Measurements from ENCODE around the gene ESRRA. TPM values are rescaled to one million over a fixed set of nuclear protein-coding genes. Genes with fewer than 3 reads are reported as not detected.
"Not testable (repeated sequence)": the region's sequence is repeated elsewhere in the genome, so short reads cannot be mapped to it uniquely, and the experiment has no call there.

The ESRRA gene
- total RNA-seq, 1 experiment from 2014 or later: 63.4 TPM

- Mint-ChIP-seq H3K9me3 (ENCODE audit: unreplicated experiment) (no peaks in the 10 kb centered on the region), H3K4me3 (ENCODE audit: unreplicated experiment) (peak overlapping the region; percentile 99), H3K27me3 (ENCODE audit: insufficient read depth, unreplicated experiment) (no peaks in the 10 kb centered on the region), H3K27ac (ENCODE audit: low read depth, unreplicated experiment) (peak overlapping the region; percentile 96), H3K4me1 (ENCODE audit: insufficient read depth, unreplicated experiment) (peaks cover 18% of the 10 kb centered on the region), H3K36me3 (ENCODE audit: insufficient read depth, unreplicated experiment) (peaks cover 44% of the 10 kb centered on the region)
- BruUV-seq (replicated peaks): TSS peak; percentile 32
- TF ChIP-seq CTCF (IDR thresholded peaks at IDR 0.05; ENCODE audit: unreplicated experiment): no peak
- CTCF ChIA-PET: interaction anchor here (0.6 to 2.3 kb wide), 3 partner anchors 26 to 243 kb away, joined by 4 to 6 read pairs (median 5); no protein-coding TSS in a partner anchor
- POLR2A ChIA-PET: interaction anchor here (0.7 to 3.6 kb wide), 5 partner anchors 11 to 80 kb away, joined by 3 to 32 read pairs (median 6); partner anchors contain the start of genes BAD, NUDT22, PRDX5 and TRMT112
- no peak for DNase-seq (ENCODE audit: unreplicated experiment)
- intact Hi-C loops (cut with micrococcal nuclease): no loop called here
Observed at GRCh38 chr11:64306563-64306875, 1.2 kb downstream of the ESRRA start.

GRCh38 chr11:64306876-64307622 lies 1.7 kb downstream of the ESRRA start:
- TF ChIP-seq CTCF (IDR thresholded peaks at IDR 0.05; ENCODE audit: unreplicated experiment): no peak
- POLR2A ChIA-PET: interaction anchor here (0.7 to 3.6 kb wide), 6 partner anchors 10 to 81 kb away, joined by 3 to 32 read pairs (median 6); partner anchors contain the start of genes BAD, NUDT22, PRDX5 and TRMT112
- CTCF ChIA-PET: interaction anchor here (0.6 to 2.3 kb wide), 4 partner anchors 25 to 242 kb away, joined by 3 to 6 read pairs (median 4); no protein-coding TSS in a partner anchor
- no peaks in the 10 kb centered on the region for H3K9me3 Mint-ChIP-seq (ENCODE audit: unreplicated experiment)
- H3K27ac Mint-ChIP-seq (ENCODE audit: low read depth, unreplicated experiment): peak overlapping the region; percentile 96
- H3K36me3 Mint-ChIP-seq (ENCODE audit: insufficient read depth, unreplicated experiment): peaks cover 45% of the 10 kb centered on the region
- H3K4me3 Mint-ChIP-seq (ENCODE audit: unreplicated experiment): peak overlapping the region; percentile 99
- BruUV-seq (replicated peaks): no TSS peak
- H3K4me1 Mint-ChIP-seq (ENCODE audit: insufficient read depth, unreplicated experiment): peaks cover 18% of the 10 kb centered on the region
- intact Hi-C loops (cut with micrococcal nuclease): no loop called here
- no peaks in the 10 kb centered on the region for H3K27me3 Mint-ChIP-seq (ENCODE audit: insufficient read depth, unreplicated experiment)
- peak; percentile 34 for DNase-seq (ENCODE audit: unreplicated experiment)

GRCh38 chr11:64307795-64308194 lies 2.5 kb downstream of the ESRRA start:
- H3K9me3 Mint-ChIP-seq (ENCODE audit: unreplicated experiment); DNase-seq (ENCODE audit: unreplicated experiment); H3K27me3 Mint-ChIP-seq (ENCODE audit: insufficient read depth, unreplicated experiment); BruUV-seq (replicated peaks); intact Hi-C loops (cut with micrococcal nuclease): not testable (repeated sequence)
- Mint-ChIP-seq H3K4me1 (ENCODE audit: insufficient read depth, unreplicated experiment) (peaks cover 22% of the 10 kb centered on the region), H3K4me3 (ENCODE audit: unreplicated experiment) (peak overlapping the region; percentile 42), H3K36me3 (ENCODE audit: insufficient read depth, unreplicated experiment) (peaks cover 49% of the 10 kb centered on the region), H3K27ac (ENCODE audit: low read depth, unreplicated experiment) (peak overlapping the region; percentile 54)
- ChIA-PET CTCF (interaction anchor here (0.6 to 2.3 kb wide), 3 partner anchors 9 to 56 kb away, joined by 3 to 7 read pairs (median 6); partner anchors contain the start of gene TRMT112), POLR2A (interaction anchor here (0.8 to 3.0 kb wide), 3 partner anchors 9 to 48 kb away, joined by 3 to 32 read pairs (median 6); partner anchors contain the start of genes PRDX5 and TRMT112)

- intact Hi-C loops (cut with micrococcal nuclease): no loop called here
- peaks cover 15% of the 10 kb centered on the region for H3K4me1 Mint-ChIP-seq (ENCODE audit: insufficient read depth, unreplicated experiment)
- no peaks in the 10 kb centered on the region for H3K9me3 Mint-ChIP-seq (ENCODE audit: unreplicated experiment)
- CTCF ChIA-PET: interaction anchor here (0.7 to 10.2 kb wide), 5 partner anchors 9 to 109 kb away, joined by 3 to 148 read pairs (median 6); partner anchors contain the start of gene RPS6KA4
- no peak overlapping the region for H3K4me3 Mint-ChIP-seq (ENCODE audit: unreplicated experiment)
- no peak for DNase-seq (ENCODE audit: unreplicated experiment)
- POLR2A ChIA-PET: interaction anchor here (0.6 to 1.4 kb wide), 5 partner anchors 14 to 41 kb away, joined by 3 to 5 read pairs (median 4); no protein-coding TSS in a partner anchor
- no TSS peak for BruUV-seq (replicated peaks)
- no peaks in the 10 kb centered on the region for H3K27me3 Mint-ChIP-seq (ENCODE audit: insufficient read depth, unreplicated experiment)
- H3K36me3 Mint-ChIP-seq (ENCODE audit: insufficient read depth, unreplicated experiment): peaks cover 73% of the 10 kb centered on the region
- peak overlapping the region; percentile 61 for H3K27ac Mint-ChIP-seq (ENCODE audit: low read depth, unreplicated experiment)
- TF ChIP-seq CTCF (IDR thresholded peaks at IDR 0.05; ENCODE audit: unreplicated experiment): no peak
Observed at GRCh38 chr11:64312947-64313346, 7.6 kb downstream of the ESRRA start.
